SIG-M5 treated with dmso at 0.1 percent for 504 hours (cell line): ENCODE results near the gene LETM1.

Experiments used
- DNase-seq: peaks from one replicate; lab custom pipeline; 2025; ENCODE audit not compliant: unreplicated experiment; lab: John Stamatoyannopoulos, UW

Gene LETM1

DNA sequence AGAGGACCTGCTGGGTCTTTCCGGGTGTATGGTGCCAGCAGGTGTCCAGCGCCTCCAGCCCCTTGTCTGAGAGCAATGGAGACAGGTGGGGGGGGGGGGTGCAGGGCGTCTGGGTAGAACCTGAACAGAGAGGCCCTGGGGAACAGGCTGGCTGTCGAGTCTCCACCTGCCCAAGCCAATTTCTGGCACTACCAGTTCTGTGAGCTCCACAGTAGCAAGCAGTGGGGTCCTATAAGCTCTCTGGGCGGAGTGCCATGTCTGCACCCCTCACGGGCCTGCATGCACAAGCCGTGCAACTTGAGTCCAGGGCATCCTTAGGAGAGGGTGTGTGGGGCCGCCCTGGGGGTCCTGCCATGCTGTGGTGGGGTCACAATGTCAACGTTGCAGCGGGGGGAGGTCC lies 72.9 kb downstream of the LETM1 start:
- no peak for DNase-seq

DNA sequence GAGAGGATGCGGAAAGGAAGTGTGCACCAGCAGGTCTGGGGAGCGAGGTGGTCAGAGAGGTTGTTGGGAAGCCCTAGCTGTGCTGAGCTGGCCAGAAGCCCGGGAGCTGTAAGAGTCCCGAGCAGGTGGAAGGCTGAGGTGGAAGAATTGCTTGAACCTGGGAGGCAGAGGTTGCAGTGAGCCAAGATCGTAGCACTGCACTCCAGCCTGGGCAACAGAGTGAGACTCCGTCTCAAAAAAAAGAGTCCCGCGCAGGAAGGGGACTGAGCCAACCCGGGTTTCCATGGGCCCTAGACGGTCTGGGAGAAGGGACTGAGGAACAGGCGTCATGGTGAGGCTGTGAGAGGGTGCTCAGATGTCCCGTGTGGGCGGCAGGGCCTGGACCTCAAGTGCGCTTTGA lies 75.5 kb downstream of the LETM1 start:
- DNase-seq, result no peak

DNA sequence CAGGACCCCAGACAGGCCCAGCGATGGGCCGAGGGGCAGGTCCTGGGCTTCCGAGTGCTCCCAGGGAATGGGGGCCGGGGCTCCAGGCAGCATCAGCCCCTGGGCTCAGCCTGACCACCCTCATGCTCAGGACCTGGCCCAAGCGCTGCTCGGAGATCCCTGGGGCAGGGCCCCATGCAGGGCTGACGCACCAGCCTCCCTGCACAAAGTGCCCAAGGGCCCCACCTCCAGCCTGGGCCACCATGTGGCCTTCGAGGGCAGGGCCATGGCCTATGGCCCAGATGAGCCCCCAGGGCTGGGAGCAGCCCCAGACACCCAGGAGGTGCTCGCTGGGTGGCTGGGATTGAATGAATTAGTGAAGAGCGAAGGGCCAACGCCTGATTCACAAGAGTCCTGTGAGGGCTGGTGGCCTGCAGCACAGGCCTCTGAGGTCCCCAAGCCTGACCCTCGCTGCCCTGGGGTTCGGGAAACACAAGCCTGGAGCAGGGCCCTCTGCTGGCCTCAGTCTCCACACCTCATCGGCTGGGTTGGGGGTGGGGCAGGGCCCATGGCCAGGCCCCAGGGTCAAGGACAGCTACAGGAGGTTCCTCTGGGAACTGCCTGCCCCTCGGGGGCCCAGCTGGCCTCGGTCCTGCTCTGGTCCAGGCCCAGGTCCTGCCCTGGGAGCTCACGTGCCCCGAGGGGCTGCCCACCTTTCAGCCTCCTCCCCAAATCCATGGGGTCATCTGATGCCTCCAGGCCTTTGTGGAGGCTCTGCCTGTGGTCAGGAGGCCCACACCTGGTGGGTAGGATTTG lies 76.2 kb downstream of the LETM1 start:
- no peak for DNase-seq

DNA sequence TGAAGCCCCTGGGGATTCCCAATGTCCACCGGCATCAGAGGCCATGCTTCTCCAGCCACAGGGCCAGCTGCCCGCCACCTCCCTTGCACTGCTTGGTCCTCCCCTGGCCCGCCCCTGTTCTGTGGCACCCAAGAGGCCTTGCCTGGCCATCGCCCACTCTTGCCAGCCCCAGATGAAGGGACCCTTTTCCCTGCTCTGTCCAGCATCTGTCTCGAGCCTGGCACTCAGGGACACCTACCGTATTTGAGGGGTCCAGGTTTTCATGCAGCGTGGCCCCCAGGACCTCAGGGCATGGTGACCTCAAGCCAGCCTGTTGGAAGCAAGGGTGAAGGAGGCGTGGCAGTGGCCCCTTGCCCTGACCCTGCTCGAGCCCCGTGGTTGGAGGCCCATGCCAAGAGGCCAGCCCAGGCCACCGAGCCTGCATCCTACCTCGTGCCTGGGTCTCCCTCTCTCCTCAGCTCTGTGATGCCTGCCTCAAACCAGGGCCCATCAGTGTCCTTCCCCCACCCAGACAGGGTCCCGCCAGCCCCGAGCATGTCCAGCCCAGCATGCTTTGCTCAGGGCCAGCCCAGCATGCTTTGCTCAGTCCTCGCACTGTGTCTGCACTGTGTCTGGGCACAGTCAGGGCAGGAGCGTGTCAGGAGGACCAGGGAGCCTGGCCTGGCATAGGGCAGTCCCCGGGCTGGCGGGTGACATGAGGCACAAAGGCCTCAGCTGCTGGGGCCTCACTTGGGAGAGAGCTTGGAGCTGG lies 77.1 kb downstream of the LETM1 start:
- no peak for DNase-seq

DNA sequence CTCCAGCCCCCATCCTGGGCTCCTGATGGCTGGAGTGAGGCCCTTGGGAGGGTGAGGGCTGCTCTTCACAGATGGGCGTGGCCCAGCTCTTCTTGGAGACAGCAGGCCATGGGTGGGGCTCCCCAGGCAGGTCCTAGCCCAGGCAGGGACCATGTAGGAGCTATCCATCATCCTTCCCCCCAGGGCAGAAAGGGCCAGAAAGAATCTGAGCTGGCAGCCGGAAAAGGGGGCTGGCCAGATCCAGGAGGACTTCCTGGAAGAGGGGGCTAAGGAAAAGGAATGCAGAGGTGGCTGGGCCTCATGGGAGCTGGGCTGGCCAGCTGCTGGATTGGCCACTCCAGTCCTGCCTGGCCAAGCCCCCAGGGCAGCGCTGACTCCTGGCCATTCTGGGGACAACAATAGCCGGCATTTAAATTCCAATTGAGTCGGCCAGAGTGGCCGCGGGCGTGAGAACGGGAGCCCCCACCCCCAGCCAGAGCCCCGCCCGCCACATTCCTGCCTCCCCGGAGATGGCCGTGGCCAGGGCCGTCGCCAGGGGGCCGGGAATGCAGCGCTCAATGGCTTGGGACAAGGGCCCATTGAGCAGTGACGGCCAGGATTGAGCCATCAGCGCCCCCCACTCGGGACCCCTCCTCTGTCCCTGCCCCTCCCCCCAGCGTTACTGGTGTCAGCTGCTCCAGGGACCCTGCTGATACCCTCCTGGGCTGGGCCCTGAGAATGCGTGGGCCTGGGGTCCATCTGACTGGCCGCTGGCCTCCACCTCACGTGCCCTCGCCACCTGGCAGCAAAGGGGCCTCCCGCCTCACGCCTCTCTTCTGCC lies 77.9 kb downstream of the LETM1 start:
- no peak for DNase-seq

DNA sequence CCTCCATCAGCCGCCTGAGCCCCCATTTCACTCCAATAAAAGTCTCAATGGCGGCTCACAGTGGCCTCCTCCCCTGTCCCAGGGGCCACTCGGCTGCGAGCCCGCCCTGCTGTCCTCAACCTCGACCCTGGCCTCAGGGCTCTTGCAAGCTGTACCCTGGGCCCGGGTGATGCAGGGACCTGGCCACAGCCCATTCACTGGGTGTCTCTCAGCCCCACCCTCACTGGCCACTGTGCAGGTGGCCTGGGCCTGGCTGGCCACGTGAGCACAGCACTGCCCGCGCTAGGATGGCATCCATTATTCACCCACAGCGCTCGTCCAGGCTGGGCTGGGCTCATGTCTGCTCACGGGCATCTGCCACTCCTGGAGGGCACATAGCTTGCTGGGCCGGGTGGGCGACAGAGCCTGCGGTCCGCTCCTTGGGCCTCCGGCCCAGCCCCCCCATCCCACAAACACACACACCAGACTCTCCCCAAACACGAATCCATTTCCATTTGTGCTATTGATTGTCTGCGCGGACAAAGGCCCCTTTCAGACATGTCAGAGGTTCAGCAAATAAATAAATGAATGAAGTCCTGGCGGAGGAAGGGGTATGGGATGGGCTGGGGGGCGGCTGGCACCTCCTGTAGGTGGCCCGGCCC lies 79.3 kb downstream of the LETM1 start:
- no peak for DNase-seq

DNA sequence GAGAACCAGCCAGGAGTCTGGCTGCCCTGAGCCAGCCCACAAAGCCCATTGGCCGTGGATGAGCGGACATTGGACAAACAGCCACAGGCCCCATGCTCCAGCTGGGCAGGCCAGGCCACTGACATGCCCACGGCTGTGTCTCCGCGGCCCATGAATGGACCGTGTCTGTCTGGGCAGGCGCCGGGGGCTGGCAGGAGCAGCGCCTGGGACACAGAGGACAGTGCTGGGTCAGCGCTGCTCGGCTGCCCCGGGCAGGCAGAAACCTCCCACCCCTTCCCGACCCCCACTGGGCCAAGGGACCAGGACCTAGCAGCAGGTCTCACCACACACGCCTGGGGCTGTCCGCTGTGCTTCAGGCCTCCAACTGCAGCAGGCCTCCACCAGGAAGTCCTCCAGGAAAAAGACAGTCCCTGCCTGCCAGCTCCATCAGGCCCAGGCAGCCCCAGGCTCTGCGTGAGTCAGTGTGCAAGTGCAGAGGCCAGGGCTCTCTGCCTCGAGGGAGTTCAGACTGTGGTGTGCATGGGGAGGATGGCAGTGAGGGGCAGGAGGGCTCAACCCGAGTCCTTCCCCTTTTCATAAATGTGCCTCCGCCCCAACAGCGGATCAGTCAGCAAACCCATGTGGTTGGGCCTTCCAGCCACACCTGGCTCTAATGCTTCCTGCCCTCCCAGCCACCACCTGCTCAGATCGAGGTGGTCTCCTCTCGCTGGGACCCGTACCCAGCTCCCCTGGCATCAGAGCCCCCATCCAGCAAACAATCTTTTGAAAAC lies 80.0 kb downstream of the LETM1 start:
- peak; percentile 59 for DNase-seq

DNA sequence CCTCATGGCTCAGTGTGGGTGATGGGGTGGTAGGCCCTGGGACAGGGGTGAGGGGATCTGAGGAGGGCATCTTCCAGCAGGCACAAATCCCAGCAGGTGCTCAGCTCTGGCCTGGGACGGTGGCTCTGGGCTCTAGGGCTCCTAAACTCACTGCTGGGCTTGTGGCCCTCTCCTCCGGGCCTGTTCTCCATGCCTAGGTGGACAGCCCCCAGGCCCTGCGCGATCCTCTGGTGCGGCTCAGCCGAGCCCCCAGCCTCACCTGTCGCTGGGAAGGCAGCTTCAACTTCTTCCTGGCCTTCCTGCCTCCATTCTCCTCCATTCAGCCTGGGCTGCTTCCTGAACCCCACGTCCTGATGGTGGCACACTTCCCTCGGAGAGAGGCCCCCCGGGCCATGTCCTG lies 82.2 kb downstream of the LETM1 start:
- DNase-seq, result no peak

DNA sequence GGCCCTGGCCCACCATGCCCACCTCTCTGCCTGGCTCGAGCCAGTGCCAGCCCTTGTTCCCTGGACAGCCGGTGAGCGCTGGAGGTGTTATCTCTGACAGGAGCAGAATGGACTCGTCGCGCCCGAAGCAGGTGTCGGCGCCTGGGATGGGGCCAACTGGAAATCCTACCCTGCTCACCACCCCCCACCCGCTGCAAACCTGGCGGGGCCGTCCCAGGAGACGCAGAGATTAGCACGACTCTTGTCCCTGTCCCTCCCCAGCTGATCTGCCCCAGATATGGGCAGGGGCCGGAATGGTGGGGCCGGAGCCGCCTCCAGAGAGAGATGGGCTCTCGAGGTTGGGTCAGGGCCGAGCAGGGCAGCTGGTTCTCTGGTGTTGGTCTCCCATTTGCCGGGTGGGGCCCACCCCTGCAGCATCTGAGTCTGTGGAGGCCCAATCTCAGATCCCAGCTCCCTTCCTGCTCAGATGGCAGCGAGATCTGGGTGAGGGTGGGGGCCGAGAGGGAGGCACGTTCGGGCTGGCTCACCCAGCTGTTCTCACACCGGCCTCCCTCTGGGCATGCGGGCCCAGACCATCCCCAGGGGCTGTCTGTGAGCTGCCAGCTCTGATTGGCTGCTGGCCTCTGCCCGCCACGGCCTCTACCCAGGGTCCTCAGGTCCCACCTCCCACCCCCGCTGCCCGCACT lies 83.0 kb downstream of the LETM1 start:
- DNase-seq, result no peak

DNA sequence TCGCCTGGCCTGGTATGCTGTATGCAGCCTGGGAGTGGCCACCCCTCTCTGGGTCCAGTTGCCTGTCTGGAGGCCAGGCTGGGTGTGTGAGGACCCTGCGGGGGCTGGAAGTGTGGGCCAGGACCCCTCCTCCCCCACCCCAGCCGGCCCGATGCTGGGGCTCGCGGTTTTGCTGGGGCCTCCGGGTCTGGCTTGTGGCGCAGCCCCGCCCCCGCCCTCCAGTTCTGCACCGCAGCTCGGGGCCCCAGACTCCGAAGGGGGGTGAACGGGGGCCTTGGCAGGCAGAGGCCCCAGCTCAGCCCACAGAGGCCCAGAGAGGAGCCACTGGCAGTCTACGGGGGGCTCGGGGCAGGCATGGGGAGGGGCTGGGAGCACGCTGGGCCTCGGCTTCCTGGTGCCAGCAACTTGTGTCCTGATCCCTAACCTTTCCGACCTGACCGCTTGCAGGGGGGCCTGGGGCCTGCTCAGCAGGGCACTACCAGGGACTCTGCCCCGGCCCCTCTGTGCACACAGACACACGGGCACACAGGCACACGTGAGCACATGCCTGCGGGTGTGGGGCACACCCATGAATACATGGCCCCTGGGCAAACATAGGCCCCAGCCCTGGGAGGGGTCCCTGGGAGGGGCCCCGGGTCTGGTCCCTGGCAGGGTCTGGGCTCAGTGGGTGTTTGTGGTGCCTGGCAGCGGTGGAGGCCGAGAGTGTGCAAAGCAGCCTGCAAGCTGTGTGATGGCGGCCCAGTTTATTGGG lies 84.2 kb downstream of the LETM1 start:
- DNase-seq, result no peak

DNA sequence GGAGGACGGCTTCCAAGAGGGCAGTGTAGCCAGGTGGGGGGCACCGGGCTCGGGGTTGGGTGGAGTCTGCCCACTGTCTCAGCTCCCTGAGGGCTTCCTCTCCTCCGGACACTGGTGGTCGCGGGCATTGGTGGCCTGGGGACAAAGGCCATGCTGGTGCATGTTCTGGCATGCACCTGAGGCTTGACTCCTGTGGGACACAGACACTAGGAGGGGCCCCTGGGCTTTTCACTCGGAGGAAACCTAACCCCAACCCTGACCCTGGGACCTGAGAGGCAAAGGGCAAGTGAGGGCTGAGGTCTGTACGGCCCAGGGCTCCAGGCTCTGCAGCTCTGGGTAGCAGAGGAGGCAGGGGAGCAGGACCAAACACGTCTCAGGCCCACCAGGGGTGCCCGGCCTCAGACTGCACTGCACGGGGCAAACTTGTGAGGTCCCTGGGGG lies 85.1 kb downstream of the LETM1 start:
- DNase-seq, result no peak

DNA sequence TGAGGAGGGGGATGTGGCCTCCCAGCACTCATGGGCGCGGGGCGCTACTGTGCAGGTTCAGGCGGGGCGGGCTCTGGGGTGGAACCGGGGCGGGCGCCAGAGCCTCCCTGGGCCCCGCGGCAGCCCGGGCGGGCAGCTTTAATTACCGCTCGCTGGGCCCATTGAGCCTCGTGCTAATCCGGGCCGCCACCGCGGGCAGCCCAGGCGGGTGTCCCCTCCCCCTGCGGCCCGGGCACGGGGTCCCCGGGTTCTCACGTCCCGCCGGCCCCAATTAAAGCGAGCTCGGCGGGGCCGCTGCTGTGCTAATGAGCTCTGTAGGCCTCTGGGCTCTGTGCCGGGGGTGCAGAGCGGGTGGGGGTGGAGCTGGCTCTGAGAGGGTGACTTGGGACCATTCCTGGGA lies 85.7 kb downstream of the LETM1 start:
- DNase-seq, result no peak

DNA sequence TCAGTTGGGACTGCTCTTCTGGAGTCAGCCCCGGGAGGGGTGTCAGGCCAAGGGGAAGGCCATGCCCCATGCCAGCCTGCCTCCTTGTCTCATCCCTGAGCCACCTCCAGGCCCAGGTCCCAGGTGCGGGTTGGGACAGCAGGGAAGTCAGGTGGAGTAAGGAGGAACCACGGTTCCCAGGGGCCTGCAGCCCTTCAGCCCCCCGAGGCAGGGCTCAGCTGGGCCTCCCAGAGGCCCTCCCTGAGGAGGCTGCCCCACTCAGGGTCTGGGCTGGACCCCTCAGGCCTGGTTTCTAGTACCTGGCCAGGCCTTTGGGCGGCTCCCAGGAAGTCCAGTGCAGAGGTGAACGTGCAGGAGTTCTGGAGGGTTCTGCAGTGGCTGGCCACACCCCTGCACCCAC lies 86.3 kb downstream of the LETM1 start:
- no peak for DNase-seq

DNA sequence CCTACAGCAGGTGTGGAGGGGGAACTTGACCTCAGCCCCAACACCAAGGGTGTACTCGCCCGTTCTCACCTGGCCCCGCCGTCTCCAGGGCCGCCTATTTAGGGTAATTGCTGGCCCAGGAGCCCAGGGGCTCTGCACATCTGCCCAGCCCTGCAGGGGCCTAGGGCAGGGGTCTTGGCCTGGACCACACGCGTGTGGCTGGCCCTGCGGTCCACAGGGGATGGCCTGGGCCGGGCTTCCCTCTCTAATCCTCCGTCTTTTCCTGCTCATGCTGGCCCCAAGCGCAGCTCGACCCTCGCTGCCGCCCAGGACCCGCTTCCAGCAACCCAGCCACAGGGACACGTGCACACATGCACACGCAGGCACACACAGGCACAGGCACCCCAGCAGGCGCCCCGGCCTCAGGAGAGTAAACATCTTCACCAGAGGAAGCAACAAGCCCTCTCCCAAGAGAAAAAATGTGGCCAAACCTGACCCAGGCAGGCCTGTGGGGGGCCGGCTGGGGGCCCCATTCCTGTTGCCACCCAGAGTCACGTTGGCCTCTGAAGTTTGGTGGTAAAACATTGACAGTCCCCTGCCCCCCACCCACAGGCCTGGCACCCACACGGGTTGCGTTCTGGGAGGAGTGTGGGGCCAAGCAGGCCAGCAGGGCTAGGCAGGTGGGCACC lies 87.5 kb downstream of the LETM1 start:
- DNase-seq, result no peak

DNA sequence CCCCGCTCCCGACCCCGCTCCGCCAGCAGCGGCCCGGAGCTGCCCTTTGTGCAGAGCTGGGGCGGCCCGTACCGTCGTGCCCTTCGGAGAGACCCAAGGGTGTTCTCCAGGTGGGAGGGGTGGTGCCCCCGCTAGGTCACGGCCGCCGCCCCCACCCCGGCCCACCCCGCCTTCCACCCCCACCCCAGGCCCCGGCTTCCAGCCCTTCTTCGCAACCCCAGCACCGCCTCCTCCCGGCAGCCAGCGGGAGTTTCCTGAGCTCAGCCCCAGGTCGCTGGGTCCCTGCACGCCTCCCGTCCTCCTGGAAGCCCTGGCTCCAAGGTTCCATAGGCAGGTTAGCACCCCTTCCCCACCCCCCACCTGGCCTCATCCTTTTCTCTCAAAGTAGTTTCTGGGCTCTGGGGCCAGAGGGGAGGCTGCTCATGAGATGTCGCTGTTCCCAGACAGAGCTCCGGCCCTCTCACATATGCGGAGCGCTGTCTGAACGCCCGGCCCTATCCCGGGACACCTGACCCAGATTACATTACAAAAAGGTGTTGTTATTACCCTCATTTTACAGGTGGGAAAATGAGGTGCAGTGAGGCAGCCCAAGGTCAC lies 88.1 kb downstream of the LETM1 start:
- peak; percentile 23 for DNase-seq

DNA sequence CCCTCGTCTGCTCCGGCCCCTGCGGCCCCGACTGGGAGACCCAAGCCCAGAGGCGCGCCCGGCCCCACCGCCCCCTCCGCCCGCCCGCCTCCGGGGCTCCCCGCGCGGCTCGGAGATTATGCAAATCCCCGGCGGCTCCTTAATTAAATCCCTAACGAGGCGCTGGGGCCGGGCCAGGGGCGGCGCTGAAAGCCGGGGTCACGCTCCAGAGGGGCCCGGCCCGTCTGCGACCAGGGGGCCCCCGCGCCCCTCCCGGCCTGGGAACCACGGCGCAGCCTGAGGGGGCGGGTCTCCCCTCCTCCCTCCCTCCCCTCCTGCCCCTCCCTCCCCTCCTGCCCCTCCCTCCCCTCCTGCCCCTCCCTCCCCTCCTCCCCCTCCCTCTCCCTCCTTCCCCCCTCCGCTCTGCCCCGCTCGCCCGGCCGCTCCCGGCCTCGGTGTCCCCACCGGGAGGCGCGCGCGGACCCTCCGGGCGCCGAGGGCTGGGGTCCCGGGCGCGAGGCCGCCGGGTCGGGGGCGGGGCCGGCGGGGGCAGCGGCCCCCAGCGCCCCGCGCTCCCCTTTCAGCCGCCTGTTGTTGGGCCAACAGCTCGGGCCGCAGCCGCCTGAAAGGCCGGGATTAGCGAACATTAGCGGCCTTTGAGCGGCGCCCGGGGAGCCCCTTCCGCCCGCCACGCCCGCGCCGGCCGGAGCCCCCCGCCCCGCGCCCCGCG lies 88.7 kb downstream of the LETM1 start:
- DNase-seq, result no peak
